ENCODE results near the gene BIRC7.
"Not testable (repeated sequence)": the region's sequence is repeated elsewhere in the genome, so short reads cannot be mapped to it uniquely, and the experiment has no call there.

BIRC7 gene

GRCh38 chr20:63248835-63249591 is 13.3 kb downstream of the BIRC7 start:
- no peak for DNase-seq (ENCODE audit: low read depth in 2 of 2)

- no peak for DNase-seq (ENCODE audit: low read depth in 2 of 2)
Observed at GRCh38 chr20:63249891-63250290, 14.2 kb downstream of the BIRC7 start.

- not testable (repeated sequence) for DNase-seq (ENCODE audit: low read depth in 2 of 2)
Observed at GRCh38 chr20:63251350-63251749, 15.6 kb downstream of the BIRC7 start.

GRCh38 chr20:63252284-63252711 is 16.6 kb downstream of the BIRC7 start:
- DNase-seq (ENCODE audit: low read depth in 2 of 2), result no peak

GRCh38 chr20:63253065-63253437 is 17.3 kb downstream of the BIRC7 start:
- DNase-seq (ENCODE audit: low read depth in 2 of 2), result no peak

GRCh38 chr20:63253438-63254231 is 17.9 kb downstream of the BIRC7 start:
- DNase-seq (ENCODE audit: low read depth in 2 of 2), result no peak

GRCh38 chr20:63254232-63254605 is 18.5 kb downstream of the BIRC7 start, which contains the start of gene NKAIN4:
Gene NKAIN4 (minus strand): TSS chr20:63254463. CDS start chr20:63254450, 13 bp downstream.
- no peak for DNase-seq (ENCODE audit: low read depth in 2 of 2)

GRCh38 chr20:63254606-63255384 is 19.1 kb downstream of the BIRC7 start:
- no peak for DNase-seq (ENCODE audit: low read depth in 2 of 2)

- no peak for DNase-seq (ENCODE audit: low read depth in 2 of 2)
Observed at GRCh38 chr20:63255931-63256704, 20.4 kb downstream of the BIRC7 start.

- no peak for DNase-seq (ENCODE audit: low read depth in 2 of 2)
Observed at GRCh38 chr20:63256954-63257353, 21.2 kb downstream of the BIRC7 start.

GRCh38 chr20:63257629-63258028 is 21.9 kb downstream of the BIRC7 start:
- no peak for DNase-seq (ENCODE audit: low read depth in 2 of 2)

GRCh38 chr20:63258781-63259180 is 23.1 kb downstream of the BIRC7 start:
- DNase-seq (ENCODE audit: low read depth in 2 of 2), result no peak

GRCh38 chr20:63259734-63260460 is 24.2 kb downstream of the BIRC7 start:
- no peak for DNase-seq (ENCODE audit: low read depth in 2 of 2)

- DNase-seq (ENCODE audit: low read depth in 2 of 2), result no peak
Observed at GRCh38 chr20:63260521-63260920, 24.8 kb downstream of the BIRC7 start.

- DNase-seq (ENCODE audit: low read depth in 2 of 2), result no peak
Observed at GRCh38 chr20:63261060-63261794, 25.5 kb downstream of the BIRC7 start.

GRCh38 chr20:63261795-63262528 is 26.3 kb downstream of the BIRC7 start:
- no peak for DNase-seq (ENCODE audit: low read depth in 2 of 2)

- no peak for DNase-seq (ENCODE audit: low read depth in 2 of 2)
Observed at GRCh38 chr20:63262836-63263235, 27.1 kb downstream of the BIRC7 start.

- DNase-seq (ENCODE audit: low read depth in 2 of 2), result no peak
Observed at GRCh38 chr20:63264000-63264399, 28.3 kb downstream of the BIRC7 start.

- no peak for DNase-seq (ENCODE audit: low read depth in 2 of 2)
Observed at GRCh38 chr20:63264519-63264918, 28.8 kb downstream of the BIRC7 start.
